Stimulated activated memory B cell treated with anti-CD40 and anti-IgM and Interleukin-4, amounts not matched to agents 10 μg/mL and 1 μg/mL and 100 μg/mL, for 72 hours (primary cell): ENCODE measurements around the gene ENPP6.

Experiments
- ATAC-seq: fragments of 150-1000 bp; cut with Tn5 transposase; 2 replicates; pipeline ENCODE4 v1.10.0; 2021
- H3K27ac Mint-ChIP-seq: one replicate; pipeline ENCODE4 v1.8.0; 2022; ENCODE audit warnings: mild to moderate bottlenecking, mixed read lengths
- H3K27me3 Mint-ChIP-seq: one replicate; pipeline ENCODE4 v1.8.0; 2022; ENCODE audit warnings: mixed read lengths
- H3K36me3 Mint-ChIP-seq: one replicate; pipeline ENCODE4 v1.8.0; 2022; ENCODE audit warnings: mixed read lengths
- H3K4me1 Mint-ChIP-seq: one replicate; pipeline ENCODE4 v1.8.0; 2022; ENCODE audit warnings: mixed read lengths
- H3K4me3 Mint-ChIP-seq: one replicate; pipeline ENCODE4 v1.8.0; 2022; ENCODE audit warnings: mild to moderate bottlenecking, moderate library complexity, mixed read lengths
- H3K9me3 Mint-ChIP-seq: one replicate; pipeline ENCODE4 v1.8.0; 2022; ENCODE audit warnings: mixed read lengths

The ENPP6 gene

DNA sequence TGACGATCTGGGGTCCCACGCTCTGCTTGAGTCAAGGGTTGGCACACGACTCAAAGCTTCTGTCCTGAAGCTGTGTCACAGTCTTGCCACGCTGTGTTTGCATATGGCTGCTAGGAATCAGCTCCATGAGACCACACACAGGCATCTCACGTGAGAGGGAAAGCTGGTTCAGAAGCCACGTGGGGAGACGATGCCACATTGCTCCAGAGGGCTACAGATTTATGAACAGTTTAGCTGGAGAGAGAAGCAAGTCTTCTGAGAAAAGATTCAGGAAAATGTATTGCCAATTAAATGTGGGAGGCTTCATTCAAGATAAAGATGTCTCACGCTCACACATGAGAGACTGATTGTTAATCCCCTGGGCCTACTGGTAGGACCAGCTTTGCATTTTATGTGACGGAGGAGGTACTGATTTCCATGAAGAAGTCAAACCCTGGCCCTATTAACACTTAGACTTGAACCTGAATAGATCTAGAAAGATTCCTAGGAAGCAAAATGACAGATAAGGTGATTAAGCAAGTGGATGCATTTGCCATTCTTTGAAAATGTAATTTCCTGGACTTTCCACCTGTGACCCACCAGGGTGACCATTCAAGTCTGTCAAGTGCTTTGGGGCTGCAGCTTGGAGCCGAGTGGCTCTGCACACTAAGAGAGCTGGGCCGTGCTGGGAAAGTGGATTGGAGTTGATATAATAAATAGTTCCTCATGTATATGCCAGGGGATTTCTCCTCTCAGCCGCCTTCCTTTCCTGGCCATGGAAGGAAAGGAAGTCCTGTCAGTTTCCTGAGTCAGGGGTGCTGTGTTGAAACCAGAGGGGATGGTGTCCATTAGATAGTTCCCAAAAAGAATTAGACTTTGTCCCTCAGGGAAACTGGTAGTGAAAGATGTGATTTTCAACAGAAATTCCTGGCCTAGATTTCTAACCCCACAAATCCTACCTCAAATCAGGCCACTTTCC, 29.0 kb downstream of the ENPP6 start:
- Mint-ChIP-seq H3K4me3 (no peak overlapping the region), H3K4me1 (no peaks in the 10 kb centered on the region), H3K27ac (no peak overlapping the region), H3K9me3 (no peaks in the 10 kb centered on the region), H3K36me3 (no peaks in the 10 kb centered on the region), H3K27me3 (peaks cover 9% of the 10 kb centered on the region)
- no peak for ATAC-seq

DNA sequence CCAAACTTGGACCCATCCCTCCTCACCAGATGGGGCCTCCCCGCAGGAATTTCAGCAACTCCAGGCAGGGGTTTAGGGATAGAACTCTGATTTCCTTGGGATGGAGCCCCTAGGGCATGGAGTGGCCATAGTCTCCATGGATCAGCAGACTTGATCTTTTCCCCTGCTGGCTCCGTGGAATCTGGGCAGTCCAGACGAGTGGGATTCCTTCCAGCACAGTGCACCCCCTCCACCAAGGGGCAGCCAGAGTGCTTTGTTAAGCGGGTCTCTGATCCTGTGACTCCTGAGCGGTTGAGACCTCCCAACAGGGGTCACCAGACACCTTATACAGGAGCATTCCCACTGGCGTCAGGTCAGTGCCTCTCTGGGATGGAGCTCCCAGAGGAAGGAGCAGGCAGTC, 40.4 kb downstream of the ENPP6 start:
- no peaks in the 10 kb centered on the region for H3K36me3 Mint-ChIP-seq
- H3K4me1 Mint-ChIP-seq, result no peaks in the 10 kb centered on the region
- H3K9me3 Mint-ChIP-seq, result peaks cover 21% of the 10 kb centered on the region
- H3K4me3 Mint-ChIP-seq, result no peak overlapping the region
- no peak overlapping the region for H3K27ac Mint-ChIP-seq
- peaks cover 74% of the 10 kb centered on the region for H3K27me3 Mint-ChIP-seq
- ATAC-seq, result no peak

DNA sequence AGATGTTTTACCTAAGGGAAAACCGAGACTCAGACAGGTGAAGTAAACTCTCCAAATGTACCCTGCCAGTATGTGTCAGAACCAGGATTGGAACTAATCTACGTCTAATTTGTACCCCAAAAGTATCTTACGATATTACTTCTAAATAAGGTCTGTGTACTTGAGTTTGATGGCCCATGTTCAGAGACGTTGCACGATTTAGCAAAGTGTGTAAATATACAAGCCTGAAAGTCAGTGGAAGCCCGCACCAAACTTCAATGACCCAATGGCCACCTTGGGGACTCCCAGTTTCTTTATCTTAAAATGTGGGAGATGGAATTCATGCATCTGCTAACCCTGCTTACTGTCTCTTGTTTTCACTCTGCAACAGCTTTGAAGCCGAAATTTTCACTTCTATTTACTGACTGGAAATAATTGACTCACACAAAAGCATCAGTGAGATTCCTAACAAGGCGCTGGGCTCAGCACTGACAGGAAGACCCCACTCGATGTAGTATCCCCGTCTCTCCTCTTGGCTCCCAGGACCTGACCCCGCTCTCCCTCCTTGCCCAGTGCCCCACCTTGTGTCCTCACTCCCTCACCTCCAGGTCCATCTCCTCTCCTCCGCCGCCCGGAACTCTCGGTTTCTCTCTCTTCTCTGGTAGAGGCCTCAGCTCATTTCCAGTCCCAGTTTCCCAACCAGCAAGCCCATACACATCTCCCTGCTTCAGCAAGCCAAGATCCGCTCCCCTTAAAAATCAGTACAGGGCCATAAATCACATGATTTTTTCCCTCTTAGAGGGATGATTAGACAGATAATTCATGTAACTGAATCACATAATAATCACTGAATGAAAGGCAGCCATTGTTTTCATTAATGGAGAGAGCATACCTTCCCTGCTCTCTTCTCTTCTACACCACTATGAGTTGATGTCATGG, 42.8 kb downstream of the ENPP6 start:
- Mint-ChIP-seq H3K9me3 (peaks cover 16% of the 10 kb centered on the region), H3K4me3 (no peak overlapping the region), H3K27me3 (peaks cover 74% of the 10 kb centered on the region), H3K27ac (no peak overlapping the region), H3K36me3 (no peaks in the 10 kb centered on the region), H3K4me1 (no peaks in the 10 kb centered on the region)
- no peak for ATAC-seq

DNA sequence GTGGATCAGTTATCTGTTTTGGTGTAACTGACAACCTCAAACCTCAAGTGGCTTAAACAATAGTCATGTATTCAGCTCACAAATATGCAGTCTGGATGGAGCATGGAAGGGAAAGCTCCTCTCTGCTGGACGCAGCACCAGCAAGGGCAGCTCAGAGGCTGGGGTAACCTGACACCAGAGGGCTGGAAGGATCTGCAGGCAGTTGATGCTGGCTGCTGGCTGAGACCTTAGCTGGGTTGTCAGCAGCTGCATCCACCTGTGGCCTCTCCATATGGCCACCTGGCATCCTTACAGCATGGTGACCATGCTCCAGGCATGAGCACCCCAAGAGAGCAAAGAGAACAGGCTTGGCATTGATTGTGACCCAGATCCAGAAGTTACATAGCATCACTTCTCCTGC, 46.7 kb downstream of the ENPP6 start:
- no peak for ATAC-seq
- Mint-ChIP-seq H3K4me1 (peaks cover 13% of the 10 kb centered on the region), H3K4me3 (no peak overlapping the region), H3K27me3 (peaks cover 92% of the 10 kb centered on the region), H3K9me3 (peaks cover 2% of the 10 kb centered on the region), H3K36me3 (no peaks in the 10 kb centered on the region), H3K27ac (no peak overlapping the region)

DNA sequence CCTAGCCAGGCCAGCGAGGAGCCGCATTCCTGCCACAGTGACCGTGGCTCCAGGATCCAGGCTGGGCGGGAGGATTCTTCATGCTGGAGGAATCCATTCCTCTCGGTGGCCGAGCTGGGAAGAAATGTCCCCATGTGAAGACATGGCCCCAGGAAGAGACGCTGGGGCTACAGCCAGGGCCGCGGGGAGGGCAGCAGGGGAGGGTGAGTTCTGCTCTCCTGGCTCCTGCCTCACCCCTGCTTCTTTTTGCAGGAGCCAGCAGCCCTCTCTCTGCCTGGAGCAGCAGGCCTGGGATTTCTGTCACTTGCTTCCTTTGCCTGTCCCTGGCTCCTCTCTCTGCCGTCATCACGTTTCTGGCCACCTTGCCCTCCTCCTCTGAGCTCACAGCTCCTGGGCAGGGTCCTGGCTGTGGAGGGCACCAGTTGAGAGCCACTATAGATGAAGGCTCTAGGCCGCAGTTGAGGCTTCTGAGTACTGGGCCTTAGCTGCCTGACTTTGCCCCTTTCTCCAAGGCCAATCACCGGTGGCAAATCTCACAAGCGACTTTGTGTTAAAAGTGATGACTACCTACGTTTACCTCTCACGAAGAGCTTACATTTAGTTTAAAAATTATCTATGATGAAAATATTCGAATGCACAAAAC, 48.3 kb downstream of the ENPP6 start:
- no peak for ATAC-seq
- Mint-ChIP-seq H3K36me3 (no peaks in the 10 kb centered on the region), H3K9me3 (no peaks in the 10 kb centered on the region), H3K27ac (no peak overlapping the region), H3K4me3 (no peak overlapping the region), H3K4me1 (peaks cover 13% of the 10 kb centered on the region), H3K27me3 (peaks cover 91% of the 10 kb centered on the region)

DNA sequence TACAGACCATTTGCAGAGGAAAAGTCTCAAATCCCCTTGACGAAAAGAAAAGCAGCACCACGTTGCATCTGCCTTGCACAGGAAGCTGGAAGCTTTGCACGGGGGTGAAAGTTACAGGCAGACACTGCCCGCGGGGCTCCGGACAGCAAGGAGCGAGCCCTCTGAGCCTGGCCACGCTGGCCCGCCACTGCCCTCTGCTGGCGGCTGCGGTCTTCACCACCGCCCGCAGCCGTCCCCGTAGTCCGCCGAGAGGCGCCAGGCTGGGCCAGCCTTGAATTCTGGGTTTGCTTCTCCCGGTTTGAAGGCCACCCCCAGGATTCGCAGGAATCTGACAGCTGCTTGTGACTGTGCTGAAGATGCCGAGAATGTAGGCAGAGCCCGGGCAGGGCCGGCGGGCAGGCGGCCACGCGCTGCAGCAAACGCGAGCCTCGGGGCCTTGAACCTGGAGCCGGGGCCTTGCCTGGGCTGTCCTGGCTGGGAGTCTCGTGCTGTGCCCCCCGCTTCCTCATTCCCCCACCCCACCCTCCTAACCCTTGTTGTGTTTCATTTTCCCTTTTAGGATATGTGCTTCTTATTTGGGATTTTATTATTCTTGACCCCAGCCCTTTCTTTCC, 49.2 kb downstream of the ENPP6 start:
- peak; percentile 81 for ATAC-seq
- H3K4me3 Mint-ChIP-seq, result no peak overlapping the region
- peaks cover 93% of the 10 kb centered on the region for H3K27me3 Mint-ChIP-seq
- H3K9me3 Mint-ChIP-seq, result no peaks in the 10 kb centered on the region
- no peaks in the 10 kb centered on the region for H3K36me3 Mint-ChIP-seq
- H3K4me1 Mint-ChIP-seq, result peaks cover 13% of the 10 kb centered on the region
- no peak overlapping the region for H3K27ac Mint-ChIP-seq

DNA sequence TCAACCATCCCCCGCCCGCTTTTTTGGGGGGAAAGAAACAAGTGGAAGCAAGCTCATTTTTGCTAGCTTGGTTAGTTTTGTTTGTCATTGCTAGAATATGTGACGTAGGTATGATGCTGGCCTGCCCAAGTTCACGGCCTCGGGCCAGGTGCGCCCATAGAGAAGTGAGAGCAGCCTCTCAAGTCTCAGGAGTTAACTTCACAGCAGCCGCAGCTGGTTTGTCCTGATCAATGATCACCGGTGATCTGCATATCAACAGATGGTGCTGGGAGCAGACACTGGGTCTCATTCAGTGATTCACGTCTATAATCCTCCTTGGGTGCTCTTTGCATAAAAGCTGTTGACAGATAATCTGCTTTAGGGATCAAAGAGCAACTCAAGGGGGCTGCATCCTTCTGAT, 50.1 kb downstream of the ENPP6 start:
- peaks cover 13% of the 10 kb centered on the region for H3K4me1 Mint-ChIP-seq
- H3K36me3 Mint-ChIP-seq, result no peaks in the 10 kb centered on the region
- H3K27ac Mint-ChIP-seq, result no peak overlapping the region
- peak; percentile 69 for ATAC-seq
- H3K9me3 Mint-ChIP-seq, result no peaks in the 10 kb centered on the region
- no peak overlapping the region for H3K4me3 Mint-ChIP-seq
- H3K27me3 Mint-ChIP-seq, result peaks cover 91% of the 10 kb centered on the region

DNA sequence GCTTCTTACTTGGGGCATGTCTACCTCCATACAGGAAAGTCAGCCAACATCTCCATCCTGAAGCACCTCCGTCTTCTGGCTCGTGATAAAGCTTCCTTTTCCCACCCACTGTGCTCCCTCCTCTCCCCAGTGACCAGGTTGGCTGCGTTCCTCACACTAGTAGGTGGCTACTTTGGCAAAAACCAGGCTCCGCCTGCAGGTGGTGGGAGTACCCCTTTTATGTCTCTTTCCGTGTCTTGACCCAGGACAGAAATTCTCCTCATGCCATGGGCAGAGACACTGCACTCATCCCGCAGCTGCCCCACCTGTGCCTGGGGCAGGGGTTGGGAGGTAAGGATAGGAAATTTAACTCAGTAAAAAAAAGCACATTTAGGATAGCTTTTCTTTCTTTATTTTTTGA, 50.9 kb downstream of the ENPP6 start:
- peaks cover 13% of the 10 kb centered on the region for H3K4me1 Mint-ChIP-seq
- H3K4me3 Mint-ChIP-seq, result no peak overlapping the region
- no peak for ATAC-seq
- H3K36me3 Mint-ChIP-seq, result no peaks in the 10 kb centered on the region
- no peak overlapping the region for H3K27ac Mint-ChIP-seq
- H3K9me3 Mint-ChIP-seq, result no peaks in the 10 kb centered on the region
- peaks cover 91% of the 10 kb centered on the region for H3K27me3 Mint-ChIP-seq

DNA sequence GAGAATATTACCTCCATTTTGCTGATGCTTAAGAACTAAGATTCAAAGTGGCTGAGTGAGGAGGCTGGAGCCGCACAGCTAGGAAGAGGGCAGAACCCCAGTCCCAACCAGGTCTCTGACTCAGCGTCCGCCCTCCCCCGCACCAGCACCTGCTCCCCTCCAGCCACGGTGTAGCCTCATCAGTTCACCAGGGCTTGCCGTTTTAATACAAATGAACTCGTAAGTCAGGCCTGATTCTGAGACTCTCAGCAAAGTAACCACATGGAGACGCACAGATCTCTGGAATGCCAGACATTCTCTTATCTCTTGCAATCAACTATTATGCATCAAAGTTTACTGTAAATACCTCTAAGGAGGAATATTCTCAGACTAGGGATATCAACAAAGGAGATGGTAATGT, 52.4 kb downstream of the ENPP6 start:
- H3K27ac Mint-ChIP-seq, result no peak overlapping the region
- H3K4me3 Mint-ChIP-seq, result no peak overlapping the region
- peaks cover 91% of the 10 kb centered on the region for H3K27me3 Mint-ChIP-seq
- peaks cover 13% of the 10 kb centered on the region for H3K4me1 Mint-ChIP-seq
- H3K36me3 Mint-ChIP-seq, result no peaks in the 10 kb centered on the region
- no peaks in the 10 kb centered on the region for H3K9me3 Mint-ChIP-seq
- no peak for ATAC-seq

DNA sequence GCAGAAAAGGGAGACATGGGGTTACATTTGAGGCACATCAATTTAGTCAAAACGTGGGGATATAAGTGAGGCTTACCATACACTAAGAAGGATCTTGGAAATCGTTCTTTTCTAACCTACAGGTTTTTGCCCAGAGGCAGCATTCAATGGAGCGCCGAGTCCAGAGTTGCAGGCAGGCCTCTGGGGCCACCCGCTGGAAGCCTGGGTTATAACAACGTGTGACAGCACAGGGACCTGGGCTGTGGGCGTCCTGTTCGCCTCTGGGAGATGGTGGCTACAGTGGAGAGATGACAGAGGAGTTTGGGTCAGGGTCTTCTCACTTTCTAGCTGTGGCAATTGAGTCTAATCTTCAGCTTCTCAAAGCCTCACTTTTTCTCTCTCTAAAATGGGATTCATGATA, 53.9 kb downstream of the ENPP6 start:
- Mint-ChIP-seq H3K9me3 (no peaks in the 10 kb centered on the region), H3K4me1 (peaks cover 9% of the 10 kb centered on the region), H3K27ac (no peak overlapping the region), H3K4me3 (no peak overlapping the region), H3K36me3 (no peaks in the 10 kb centered on the region), H3K27me3 (peaks cover 77% of the 10 kb centered on the region)
- no peak for ATAC-seq

DNA sequence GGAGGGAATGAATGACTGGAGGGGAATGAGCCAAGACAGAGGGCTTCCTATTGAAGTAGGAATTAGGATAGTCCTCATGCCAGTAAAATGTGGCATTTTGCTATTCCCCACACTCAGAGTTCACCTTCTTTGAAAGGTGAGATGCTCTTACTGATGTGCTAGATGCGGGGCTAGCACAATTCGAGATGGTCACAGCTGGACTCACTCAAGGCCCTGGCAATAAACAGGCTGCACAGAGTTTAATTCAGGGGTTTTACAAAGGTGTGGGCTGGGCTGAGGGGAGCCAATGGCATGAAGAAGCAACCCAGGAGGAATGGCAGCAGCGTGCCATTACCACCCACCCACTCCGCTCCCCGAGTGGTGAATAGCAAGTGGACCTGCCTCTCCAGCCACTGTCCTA, 55.1 kb downstream of the ENPP6 start:
- Mint-ChIP-seq H3K27me3 (peaks cover 66% of the 10 kb centered on the region), H3K36me3 (no peaks in the 10 kb centered on the region)

DNA sequence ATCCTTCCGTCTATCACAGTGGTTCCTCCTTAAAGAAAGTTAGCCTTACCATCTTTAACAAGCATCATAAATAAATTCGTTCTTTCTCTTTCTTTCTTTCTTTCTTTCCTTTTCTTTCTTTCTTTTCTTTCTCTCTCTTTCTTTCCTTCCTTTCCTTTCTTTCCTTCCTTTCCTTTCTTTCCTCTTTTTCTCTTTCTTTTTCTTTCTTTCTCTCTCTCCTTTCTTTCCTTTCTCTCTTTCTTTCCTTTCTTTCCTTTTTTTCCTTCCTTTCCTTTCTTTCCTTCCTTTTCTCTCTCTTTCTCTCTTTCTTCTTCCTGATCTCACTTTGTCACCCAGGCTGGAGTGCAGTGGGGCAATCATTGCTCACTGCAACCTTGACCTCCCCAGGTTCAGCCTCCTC, 60.4 kb downstream of the ENPP6 start:
- H3K27ac Mint-ChIP-seq, result no peak overlapping the region
- ATAC-seq, result no peak
- H3K36me3 Mint-ChIP-seq, result no peaks in the 10 kb centered on the region
- no peaks in the 10 kb centered on the region for H3K4me1 Mint-ChIP-seq
- H3K4me3 Mint-ChIP-seq, result no peak overlapping the region
- H3K27me3 Mint-ChIP-seq, result peaks cover 25% of the 10 kb centered on the region
- H3K9me3 Mint-ChIP-seq, result no peaks in the 10 kb centered on the region

More for the DNA sequence above, 55.1 kb downstream of the ENPP6 start:
- no peak for ATAC-seq
- Mint-ChIP-seq H3K4me3 (no peak overlapping the region), H3K27ac (no peak overlapping the region), H3K9me3 (no peaks in the 10 kb centered on the region), H3K4me1 (no peaks in the 10 kb centered on the region)

DNA sequence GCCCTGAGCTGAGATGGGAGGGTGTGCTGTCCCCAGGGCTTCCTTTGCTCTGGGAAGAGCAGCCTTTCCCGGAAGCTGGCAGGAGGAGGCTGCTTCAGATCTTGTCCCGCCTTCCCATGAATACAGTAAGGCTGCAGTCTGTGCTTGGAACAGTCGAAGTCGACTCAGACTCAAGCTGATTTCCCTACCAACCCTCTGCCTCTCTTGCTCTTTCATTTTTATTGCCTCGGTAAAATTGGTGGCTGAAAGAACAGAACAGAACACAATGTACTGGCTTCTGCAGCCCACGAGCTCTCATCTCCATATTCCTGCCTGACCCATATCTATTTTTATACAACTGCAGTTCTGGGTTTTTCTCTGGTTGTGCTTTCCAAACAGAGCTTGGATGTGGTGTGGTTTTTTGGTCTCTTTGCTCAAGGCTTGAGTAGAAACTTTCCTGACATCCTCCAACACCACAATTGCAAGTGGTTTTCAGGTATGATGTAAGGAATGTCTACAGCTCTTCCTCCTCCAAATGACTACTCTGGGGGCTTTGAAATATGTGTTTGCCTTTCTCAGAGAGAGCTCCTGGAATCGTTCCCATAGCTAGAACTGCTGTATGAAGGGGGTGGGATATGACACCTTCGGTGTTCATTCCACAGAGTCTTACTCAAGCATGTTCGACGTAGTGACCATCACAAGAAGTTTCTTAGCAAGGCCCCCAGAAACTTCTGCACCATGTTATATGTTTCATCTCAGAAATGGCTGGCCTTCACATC, 61.3 kb downstream of the ENPP6 start:
- Mint-ChIP-seq H3K4me3 (no peak overlapping the region), H3K27ac (no peak overlapping the region), H3K9me3 (no peaks in the 10 kb centered on the region), H3K36me3 (no peaks in the 10 kb centered on the region), H3K4me1 (no peaks in the 10 kb centered on the region), H3K27me3 (peaks cover 17% of the 10 kb centered on the region)
- peak; percentile 45 for ATAC-seq

DNA sequence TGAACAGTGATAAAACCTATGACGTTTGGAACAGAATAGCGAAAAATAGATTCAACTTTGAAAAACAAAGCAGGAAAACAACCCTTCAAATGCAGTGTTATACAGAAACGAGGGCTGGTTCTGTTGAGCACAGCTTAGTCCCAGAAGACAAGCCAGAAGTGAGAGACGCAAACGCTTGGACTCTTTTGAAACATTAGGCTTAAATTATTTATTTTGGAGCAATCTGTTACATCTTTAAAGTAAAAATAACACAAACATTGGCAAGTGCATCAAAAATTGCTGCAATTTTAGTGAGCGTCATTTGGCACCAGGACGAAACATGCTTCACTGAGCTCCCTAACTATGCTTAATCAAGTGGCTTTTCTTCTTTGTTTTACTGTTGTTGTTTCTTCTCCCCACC, 63.5 kb downstream of the ENPP6 start:
- Mint-ChIP-seq H3K4me3 (no peak overlapping the region), H3K36me3 (no peaks in the 10 kb centered on the region), H3K4me1 (no peaks in the 10 kb centered on the region), H3K9me3 (no peaks in the 10 kb centered on the region), H3K27ac (no peak overlapping the region), H3K27me3 (peaks cover 6% of the 10 kb centered on the region)
- no peak for ATAC-seq
